ENCODE results near the gene KDF1.

KDF1 gene

GRCh38 chr1:26959722-26960624 is at the start of gene KDF1:
Gene KDF1, minus strand, starts transcription at chr1:26960468. Its CDS starts 8,088 bp downstream, at chr1:26952380.
- DNase-seq, result peak; percentile 66 to 67

- no peak for DNase-seq
Observed at GRCh38 chr1:27009601-27010197, 49.4 kb upstream of the KDF1 start.

- no peak for DNase-seq
Observed at GRCh38 chr1:27007909-27008582, 47.8 kb upstream of the KDF1 start.

GRCh38 chr1:27006683-27007082 is 46.4 kb upstream of the KDF1 start:
- DNase-seq, result no peak

- no peak for DNase-seq
Observed at GRCh38 chr1:27005648-27006496, 45.6 kb upstream of the KDF1 start.

GRCh38 chr1:27005166-27005530 is 44.9 kb upstream of the KDF1 start:
- DNase-seq, result no peak

- DNase-seq, result no peak
Observed at GRCh38 chr1:27004471-27005165, 44.4 kb upstream of the KDF1 start.

- DNase-seq, result no peak
Observed at GRCh38 chr1:27003745-27004470, 43.6 kb upstream of the KDF1 start.

- peak; percentile 22 to 80 for DNase-seq
Observed at GRCh38 chr1:27001570-27002360, 41.5 kb upstream of the KDF1 start.

GRCh38 chr1:27000817-27001460 is 40.7 kb upstream of the KDF1 start:
- DNase-seq, result peak in 1 of 2 donors; percentile 53

- no peak for DNase-seq
Observed at GRCh38 chr1:27000090-27000816, 40.0 kb upstream of the KDF1 start.

GRCh38 chr1:26999440-26999987 is 39.2 kb upstream of the KDF1 start:
- DNase-seq, result no peak

GRCh38 chr1:26998429-26999300 is 38.4 kb upstream of the KDF1 start:
- no peak for DNase-seq

GRCh38 chr1:26996665-26997064 is 36.4 kb upstream of the KDF1 start:
- DNase-seq, result no peak

- no peak for DNase-seq
Observed at GRCh38 chr1:26996024-26996423, 35.8 kb upstream of the KDF1 start.

GRCh38 chr1:26994787-26995517 is 34.7 kb upstream of the KDF1 start:
- no peak for DNase-seq
